B cell (primary cell): ENCODE data around the gene ANKRD31. TPM values are rescaled to one million over a fixed set of nuclear protein-coding genes. Genes with fewer than 3 reads are reported as not detected.

Source experiments
- ATAC-seq: fragments of 200-7000 bp; cut with Tn5 transposase; one replicate; pipeline ENCODE4 v1.10.0; 2021; ENCODE audit warnings: low read depth, mild to moderate bottlenecking, moderate number of reproducible peaks, moderate library complexity
- CTCF ChIA-PET: fragments of 350-600 bp; sonication (Branson Sonifier 250); formaldehyde crosslinking; loops from one replicate; lab custom pipeline; 2021; ENCODE audit warnings: antibody characterized with exemption, inconsistent platforms; lab: Charles Lee
- POLR2A ChIA-PET: fragments of 350-600 bp; sonication (Branson Sonifier 250); formaldehyde crosslinking; loops from one replicate; lab custom pipeline; 2021; ENCODE audit warnings: antibody characterized with exemption; lab: Charles Lee
- DNase-seq: peaks from one replicate; pipeline ENCODE4 v3.0.0; 2013
- H2AFZ ChIP-seq: 2 replicates; pipeline ENCODE4 v1.6.1; 2012; ENCODE audit warnings: mild to moderate bottlenecking, low read depth, low read length; ENCODE audit not compliant: insufficient read depth, poor library complexity, severe bottlenecking
- H3K27ac ChIP-seq, 2 donors: 1 replicate in 1 of 2; 2 replicates in 1 of 2; pipeline ENCODE4 v1.5.1; 2012 to 2013; ENCODE audit warnings: low read length in 2 of 2, mild to moderate bottlenecking in 2 of 2, moderate library complexity in 1 of 2
- H3K27me3 ChIP-seq, 4 experiments: fragments of 200-600 bp in 1 of 4; sonication (generic) in 1 of 4; replicated peaks in 1 of 4; 1 replicate in 2 of 4; 2 replicates in 2 of 4; pipeline versions ENCODE4 v1.6.1 to v1.7.0; 2013 to 2016; ENCODE audit warnings: low read length in 3 of 4, mild to moderate bottlenecking in 2 of 4, mixed read lengths in 1 of 4, moderate library complexity in 1 of 4; ENCODE audit not compliant: insufficient read depth in 4 of 4, control insufficient read depth in 3 of 4; ENCODE audit errors: control extremely low read depth in 1 of 4
- H3K36me3 ChIP-seq, 2 experiments: replicated peaks in 1 of 2; 1 replicate in 1 of 2; 2 replicates in 1 of 2; pipeline versions ENCODE4 v1.6.1 to v1.7.1; 2013; ENCODE audit warnings: low read length in 1 of 2; ENCODE audit not compliant: insufficient read depth in 2 of 2, control insufficient read depth in 1 of 2; ENCODE audit errors: control extremely low read depth in 1 of 2, extremely low read depth in 1 of 2
- H3K4me1 ChIP-seq, 2 donors: fragments of 200-600 bp in 1 of 2; sonication (generic) in 1 of 2; 1 replicate in 1 of 2; 2 replicates in 1 of 2; pipeline versions ENCODE4 v1.5.1 to v1.6.1; 2013 to 2017; ENCODE audit warnings: low read length in 2 of 2; ENCODE audit not compliant: control insufficient read depth in 2 of 2, insufficient read depth in 2 of 2
- H3K4me2 ChIP-seq: replicated peaks from 2 replicates; pipeline ENCODE3; 2012; ENCODE audit warnings: mild to moderate bottlenecking, low read depth, low read length; ENCODE audit not compliant: poor library complexity, severe bottlenecking
- H3K4me3 ChIP-seq, 5 experiments: fragments of 200-600 bp in 1 of 5; sonication (generic) in 1 of 5; 1 replicate in 3 of 5; 2 replicates in 2 of 5; pipeline versions ENCODE4 v1.5.1 to v1.7.0; 2011 to 2016; ENCODE audit warnings: low read length in 4 of 5, mild to moderate bottlenecking in 4 of 5, low read depth in 2 of 5, control low read depth in 1 of 5, moderate library complexity in 1 of 5; ENCODE audit not compliant: insufficient read depth in 1 of 5; ENCODE audit errors: control extremely low read depth in 1 of 5, extremely low read depth in 1 of 5
- H3K79me2 ChIP-seq: fragments of 200-600 bp; sonication (generic); one replicate; pipeline ENCODE4 v1.6.0; 2016; ENCODE audit warnings: low read length; ENCODE audit not compliant: control insufficient read depth, insufficient read depth
- H3K9ac ChIP-seq: fragments of 200-600 bp; sonication (generic); 2 replicates; pipeline ENCODE4 v1.6.1; 2017; ENCODE audit warnings: mild to moderate bottlenecking, low read length, moderate library complexity
- H3K9me3 ChIP-seq, 3 donors: one replicate each; pipeline versions ENCODE4 v1.6.1 to v1.7.1; 2013; ENCODE audit warnings: low read length in 2 of 3; ENCODE audit not compliant: control insufficient read depth in 2 of 3, insufficient read depth in 1 of 3; ENCODE audit errors: control extremely low read depth in 1 of 3
- H4K20me1 ChIP-seq: 2 replicates; pipeline ENCODE4 v1.6.0; 2012; ENCODE audit warnings: mild to moderate bottlenecking, low read length; ENCODE audit not compliant: insufficient read depth, control insufficient read depth, poor library complexity, severe bottlenecking
- H3K27ac Mint-ChIP-seq: one replicate; pipeline ENCODE4 v1.8.0; 2021; ENCODE audit warnings: mixed read lengths
- H3K27me3 Mint-ChIP-seq: one replicate; pipeline ENCODE4 v1.8.0; 2021; ENCODE audit warnings: mixed read lengths
- H3K4me1 Mint-ChIP-seq: one replicate; pipeline ENCODE4 v1.8.0; 2021; ENCODE audit warnings: mixed read lengths
- H3K4me3 Mint-ChIP-seq: one replicate; pipeline ENCODE4 v1.8.0; 2021; ENCODE audit warnings: mixed read lengths
- H3K9me3 Mint-ChIP-seq: one replicate; pipeline ENCODE4 v1.8.0; 2022; ENCODE audit warnings: mixed read lengths; ENCODE audit not compliant: insufficient read depth
- EZH2 ChIP-seq: IDR thresholded peaks from 2 replicates; pipeline ENCODE4 v1.6.1; 2012; ENCODE audit warnings: borderline replicate concordance, low read depth, mild to moderate bottlenecking, moderate library complexity, low read length; ENCODE audit not compliant: insufficient read depth, poor library complexity, severe bottlenecking
- WGBS: methylation state at CpG from one replicate; pipeline ENCODE4 v1.1.5; 2013; ENCODE audit warnings: missing lambda C conversion rate; ENCODE audit not compliant: insufficient coverage; 5-methylcytosine and 5-hydroxymethylcytosine counted together
- intact Hi-C: fragments of 100-400 bp; cut with micrococcal nuclease; formaldehyde crosslinking; loops from one replicate; pipeline ENCODE4 v1.10.0; 2022
- polyA plus RNA-seq: library from polyadenylated mRNA; depleted of rRNA; stranded (reverse); fragments of >200 nt; gene quantifications from 2 replicates; pipeline ENCODE4 v1.2.3, GENCODE V29; 2012
- total RNA-seq, 2 donors: library from RNA; stranded (reverse); fragments of 120-200 nt in 1 of 2; gene quantifications; 1 replicate in 1 of 2; 2 replicates in 1 of 2; pipeline versions ENCODE4 v1.2.3 to v1.2.4, GENCODE V29; 2013 to 2022
- TF ChIP-seq, protein P1 (sequence below): fragments of 200-600 bp; IDR thresholded peaks from one replicate; pipeline ENCODE4 v1.8.0; 2022; ENCODE audit warnings: antibody characterized with exemption, mild to moderate bottlenecking

ANKRD31 gene
- total and polyA plus RNA-seq, 2 donors (not counting 1 experiment from before 2014, with no cell fraction given) = 0.06 to 0.10 TPM

DNA sequence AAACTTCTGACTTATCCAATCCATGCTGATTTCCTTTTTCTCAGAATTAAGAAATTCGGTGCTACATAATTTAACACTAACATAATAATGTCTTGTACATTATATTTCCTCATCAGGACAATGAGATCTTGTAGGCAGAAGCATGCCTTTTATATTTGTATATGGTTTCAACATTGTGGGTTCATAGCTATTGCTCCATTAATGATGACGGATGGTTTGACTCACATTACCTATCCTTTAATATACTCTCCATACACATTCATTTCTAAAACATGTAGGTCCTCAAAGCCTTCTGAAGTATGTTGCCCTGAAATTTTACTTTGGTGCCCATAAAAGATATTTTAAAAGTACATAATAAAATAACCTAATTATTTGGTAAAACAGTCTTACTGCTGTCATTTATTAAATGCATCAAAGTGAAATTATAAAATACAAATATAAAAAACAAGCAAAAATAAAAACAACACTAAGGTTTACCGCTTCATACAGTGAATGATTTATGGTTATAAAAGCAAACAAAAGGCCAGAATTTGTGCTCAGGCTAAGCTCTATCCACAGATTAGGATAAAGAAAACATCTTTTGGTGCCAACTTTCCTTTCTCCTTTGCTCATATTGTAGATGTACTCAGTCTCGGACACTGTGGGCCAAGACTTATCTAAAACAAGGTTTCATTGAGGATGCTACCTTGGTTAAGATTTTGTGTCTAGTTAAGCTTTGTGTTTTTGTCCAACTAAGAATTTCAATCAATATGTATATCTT lies 123.1 kb downstream of the ANKRD31 start:
- Histone ChIP-seq H3K36me3 (no peaks in the 10 kb centered on the region), H3K4me1 (no peaks in the 10 kb centered on the region), H4K20me1 (no peaks in the 10 kb centered on the region), H3K4me3 (no peak overlapping the region), H3K9ac (no peak overlapping the region), H3K27ac (no peak overlapping the region), H2AFZ (no peak overlapping the region), H3K79me2 (no peaks in the 10 kb centered on the region), H3K4me2 (no peak overlapping the region), H3K27me3 (no peaks in the 10 kb centered on the region), H3K9me3 (no peaks in the 10 kb centered on the region)
- Mint-ChIP-seq H3K9me3 (no peaks in the 10 kb centered on the region), H3K4me3 (no peak overlapping the region), H3K4me1 (no peaks in the 10 kb centered on the region), H3K27me3 (peaks cover 1% of the 10 kb centered on the region), H3K27ac (no peak overlapping the region)
- no CpG with 5 or more reads among the region's 4 CpGs for WGBS
- ATAC-seq (no peak), DNase-seq (no peak)
- CTCF ChIA-PET = no interaction called here
- POLR2A ChIA-PET = no interaction called here
- TF ChIP-seq, protein P1, sequence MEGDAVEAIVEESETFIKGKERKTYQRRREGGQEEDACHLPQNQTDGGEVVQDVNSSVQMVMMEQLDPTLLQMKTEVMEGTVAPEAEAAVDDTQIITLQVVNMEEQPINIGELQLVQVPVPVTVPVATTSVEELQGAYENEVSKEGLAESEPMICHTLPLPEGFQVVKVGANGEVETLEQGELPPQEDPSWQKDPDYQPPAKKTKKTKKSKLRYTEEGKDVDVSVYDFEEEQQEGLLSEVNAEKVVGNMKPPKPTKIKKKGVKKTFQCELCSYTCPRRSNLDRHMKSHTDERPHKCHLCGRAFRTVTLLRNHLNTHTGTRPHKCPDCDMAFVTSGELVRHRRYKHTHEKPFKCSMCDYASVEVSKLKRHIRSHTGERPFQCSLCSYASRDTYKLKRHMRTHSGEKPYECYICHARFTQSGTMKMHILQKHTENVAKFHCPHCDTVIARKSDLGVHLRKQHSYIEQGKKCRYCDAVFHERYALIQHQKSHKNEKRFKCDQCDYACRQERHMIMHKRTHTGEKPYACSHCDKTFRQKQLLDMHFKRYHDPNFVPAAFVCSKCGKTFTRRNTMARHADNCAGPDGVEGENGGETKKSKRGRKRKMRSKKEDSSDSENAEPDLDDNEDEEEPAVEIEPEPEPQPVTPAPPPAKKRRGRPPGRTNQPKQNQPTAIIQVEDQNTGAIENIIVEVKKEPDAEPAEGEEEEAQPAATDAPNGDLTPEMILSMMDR = no peak
- no peak for TF ChIP-seq EZH2
- intact Hi-C loops = no loop called here

- POLR2A ChIA-PET = no interaction called here
- WGBS = no CpG with 5 or more reads among the region's 1 CpG
- Histone ChIP-seq H3K4me1 (no peaks in the 10 kb centered on the region), H3K27me3 (no peaks in the 10 kb centered on the region), H4K20me1 (no peaks in the 10 kb centered on the region), H3K4me3 (no peak overlapping the region), H3K79me2 (no peaks in the 10 kb centered on the region), H3K9me3 (no peaks in the 10 kb centered on the region), H3K9ac (no peak overlapping the region), H2AFZ (no peak overlapping the region), H3K36me3 (no peaks in the 10 kb centered on the region), H3K27ac (no peak overlapping the region), H3K4me2 (no peak overlapping the region)
- TF ChIP-seq, protein P1 = no peak
- TF ChIP-seq EZH2 = no peak
- H3K27me3 Mint-ChIP-seq = peaks cover 9% of the 10 kb centered on the region
- CTCF ChIA-PET = interaction anchor here (0.6 kb wide), 1 partner anchor 135 kb away, joined by 3 read pairs; no protein-coding TSS in a partner anchor
- ATAC-seq (no peak), DNase-seq (no peak)
- no peaks in the 10 kb centered on the region for H3K4me1 Mint-ChIP-seq
- H3K27ac Mint-ChIP-seq = no peak overlapping the region
- H3K9me3 Mint-ChIP-seq = no peaks in the 10 kb centered on the region
- no peak overlapping the region for H3K4me3 Mint-ChIP-seq
- intact Hi-C loops = no loop called here
These were observed 127.6 kb downstream of the ANKRD31 start for GRCh38 chr5:75108931-75109596.
